GM23338 (cell line): Measurements from ENCODE around the gene ASCL2. TPM values are rescaled to one million over a fixed set of nuclear protein-coding genes. Genes with fewer than 3 reads are reported as not detected.

Source experiments
- ATAC-seq: fragments of 200-7000 bp; cut with Tn5 transposase; 3 replicates; pipeline ENCODE4 v1.9.1; 2020
- DNase-seq: peaks from one replicate; pipeline ENCODE4 v3.0.0-alpha.2; 2015; ENCODE audit warnings: low spot score
- H2AFZ ChIP-seq: fragments of 200-600 bp; sonication (generic); 2 replicates; pipeline ENCODE4 v1.8.0; 2016; ENCODE audit warnings: antibody characterized with exemption, mild to moderate bottlenecking, moderate library complexity
- H3F3A ChIP-seq: fragments of 200-600 bp; sonication (generic); replicated peaks from 2 replicates; pipeline ENCODE4 v1.8.0; 2017; ENCODE audit warnings: antibody characterized with exemption, mixed run types, low read depth
- H3K27ac ChIP-seq: fragments of 200-600 bp; sonication (generic); 2 replicates; pipeline ENCODE4 v1.6.1; 2016; ENCODE audit warnings: low read depth
- H3K27me3 ChIP-seq: fragments of 200-600 bp; sonication (generic); 2 replicates; pipeline ENCODE4 v1.8.0; 2016; ENCODE audit warnings: mild to moderate bottlenecking, mixed run types, moderate library complexity; ENCODE audit not compliant: insufficient read depth
- H3K36me3 ChIP-seq: fragments of 200-600 bp; sonication (generic); 2 replicates; pipeline ENCODE4 v1.8.0; 2016; ENCODE audit warnings: mild to moderate bottlenecking; ENCODE audit not compliant: insufficient read depth
- H3K4me1 ChIP-seq: fragments of 200-600 bp; sonication (generic); 2 replicates; pipeline ENCODE4 v1.8.0; 2016; ENCODE audit warnings: mild to moderate bottlenecking, moderate library complexity; ENCODE audit not compliant: insufficient read depth
- H3K4me2 ChIP-seq: fragments of 200-600 bp; sonication (generic); 2 replicates; pipeline ENCODE4 v1.7.1; 2017; ENCODE audit warnings: mixed run types
- H3K4me3 ChIP-seq: fragments of 200-600 bp; sonication (generic); 2 replicates; pipeline ENCODE4 v1.6.1; 2016; ENCODE audit warnings: mixed run types
- H3K79me2 ChIP-seq: fragments of 200-600 bp; sonication (generic); replicated peaks from 2 replicates; pipeline ENCODE4 v1.8.0; 2017; ENCODE audit warnings: mild to moderate bottlenecking; ENCODE audit not compliant: insufficient read depth
- H3K9me2 ChIP-seq: fragments of 200-600 bp; sonication (generic); 2 replicates; pipeline ENCODE4 v1.8.0; 2017; ENCODE audit not compliant: insufficient read depth
- H4K20me1 ChIP-seq: fragments of 200-600 bp; sonication (generic); replicated peaks from 2 replicates; pipeline ENCODE4 v1.8.0; 2017; ENCODE audit warnings: mild to moderate bottlenecking; ENCODE audit not compliant: insufficient read depth
- H3K27ac Mint-ChIP-seq: 2 replicates; pipeline ENCODE4 v1.8.0; 2020; ENCODE audit warnings: inconsistent platforms, mild to moderate bottlenecking, moderate library complexity, mixed read lengths
- H3K27me3 Mint-ChIP-seq: 3 replicates; pipeline ENCODE4 v1.8.0; 2022; ENCODE audit warnings: low read depth, mild to moderate bottlenecking, moderate library complexity, mixed read lengths, inconsistent platforms; ENCODE audit not compliant: insufficient read depth, poor library complexity
- H3K36me3 Mint-ChIP-seq: 3 replicates; pipeline ENCODE4 v1.8.0; 2021; ENCODE audit warnings: low read depth, mild to moderate bottlenecking, inconsistent platforms, moderate library complexity, mixed read lengths
- H3K4me1 Mint-ChIP-seq: 3 replicates; pipeline ENCODE4 v1.8.0; 2020; ENCODE audit warnings: mild to moderate bottlenecking, inconsistent platforms, mixed read lengths
- H3K4me3 Mint-ChIP-seq: 3 replicates; pipeline ENCODE4 v1.8.0; 2021; ENCODE audit warnings: moderate library complexity, mild to moderate bottlenecking, inconsistent platforms, mixed read lengths
- H3K9me3 Mint-ChIP-seq: 3 replicates; pipeline ENCODE4 v1.8.0; 2020; ENCODE audit warnings: moderate library complexity, mild to moderate bottlenecking, inconsistent platforms, mixed read lengths
- CREB1 ChIP-seq: fragments of 250-450 bp; sonication (Bioruptor Pico); IDR thresholded peaks from 2 replicates; pipeline ENCODE4 v1.5.0; 2020; ENCODE audit warnings: low read depth, mild to moderate bottlenecking, moderate library complexity
- EZH2phosphoT487 ChIP-seq: fragments of 200-600 bp; sonication (generic); IDR thresholded peaks from one replicate; pipeline ENCODE4 v1.8.1; 2018; ENCODE audit warnings: antibody characterized with exemption; ENCODE audit not compliant: unreplicated experiment
- JUNB ChIP-seq: IDR thresholded peaks from one replicate; pipeline ENCODE4 v1.6.1; 2016; ENCODE audit warnings: antibody characterized with exemption; ENCODE audit not compliant: unreplicated experiment
- NANOG ChIP-seq: IDR thresholded peaks from 2 replicates; pipeline ENCODE4 v1.6.1; 2016; ENCODE audit warnings: antibody characterized with exemption, borderline replicate concordance
- POLR2AphosphoS5 ChIP-seq: IDR thresholded peaks from 2 replicates; pipeline ENCODE4 v1.6.1; 2016; ENCODE audit warnings: antibody characterized with exemption, low read depth
- STAT1 ChIP-seq: IDR thresholded peaks from one replicate; pipeline ENCODE4 v1.6.1; 2016; ENCODE audit warnings: antibody characterized with exemption; ENCODE audit not compliant: unreplicated experiment
- ZNF114 ChIP-seq: fragments of 250-450 bp; sonication (Bioruptor Pico); IDR thresholded peaks from 2 replicates; pipeline ENCODE4 v1.5.0; 2020; ENCODE audit warnings: mild to moderate bottlenecking, moderate library complexity
- ZNF331 ChIP-seq: fragments of 250-450 bp; sonication (Bioruptor Pico); IDR thresholded peaks from 2 replicates; pipeline ENCODE4 v1.5.0; 2020; ENCODE audit warnings: low read depth, mild to moderate bottlenecking, moderate library complexity
- polyA plus RNA-seq: library from polyadenylated mRNA; unstranded; fragments of >200 nt; fragmentation: Nextera tagmentation; extraction: Ambion mirVana; gene quantifications from 2 replicates; pipeline ENCODE4 v1.2.1, GENCODE V29; 2016
- total RNA-seq: library from RNA; depleted of rRNA; stranded (reverse); fragments of >200 nt; shearing (Covaris generic); gene quantifications from 2 replicates; pipeline ENCODE4 v1.2.3, GENCODE V29; 2014
- TF ChIP-seq, protein P1 (sequence below): IDR thresholded peaks from 2 replicates; pipeline ENCODE4 v1.6.1; 2016; ENCODE audit warnings: antibody characterized with exemption
- TF ChIP-seq, protein P2 (sequence below): IDR thresholded peaks from one replicate; pipeline ENCODE4 v1.6.1; 2018; ENCODE audit warnings: antibody characterized with exemption; ENCODE audit not compliant: unreplicated experiment

ASCL2 gene
- total and polyA plus RNA-seq, 2 experiments from 2014 or later, result 0.57 to 1.6 TPM

DNA sequence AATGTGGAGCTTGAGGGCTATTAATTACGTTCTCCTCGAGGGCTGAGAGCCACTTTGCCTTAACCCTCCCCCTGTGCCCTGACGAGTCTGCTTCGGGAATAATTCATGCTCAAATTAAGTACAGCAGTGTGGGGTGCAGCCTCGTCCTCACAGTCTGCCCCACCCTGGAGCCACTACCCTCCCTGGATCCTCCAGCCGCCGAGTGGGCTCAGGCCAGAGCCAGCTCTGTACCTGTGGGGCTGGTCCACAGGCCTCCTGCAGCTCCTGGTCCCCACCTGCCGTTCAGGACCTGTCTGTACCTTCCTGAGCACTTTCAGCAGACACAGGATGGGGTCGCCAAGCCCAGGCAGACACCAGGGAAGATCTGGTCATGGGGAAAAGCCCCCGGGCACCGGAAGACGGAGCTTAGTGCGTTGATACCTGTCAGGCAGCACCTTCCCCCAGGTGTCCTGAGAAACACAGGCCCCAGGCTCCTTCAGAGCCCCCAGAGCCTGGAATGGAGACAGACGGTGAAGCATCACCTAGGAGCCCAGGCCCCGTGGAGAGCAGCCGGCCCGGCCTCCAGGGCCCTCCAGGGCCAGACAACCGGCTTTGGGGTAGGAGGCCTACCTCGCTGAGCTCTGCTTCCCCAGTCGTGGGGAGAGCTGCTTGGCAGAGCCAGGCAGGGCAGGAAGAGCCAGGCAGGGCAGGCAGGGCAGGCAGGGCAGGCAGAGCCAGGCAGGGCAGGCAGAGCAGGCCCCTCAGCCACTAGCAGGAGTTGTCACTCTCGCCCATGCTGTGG is 41.2 kb upstream of the ASCL2 start:
- no peak overlapping the region for H3K27ac ChIP-seq
- no peaks in the 10 kb centered on the region for H3K27me3 ChIP-seq
- Mint-ChIP-seq H3K4me3 (no peak overlapping the region), H3K4me1 (0 out of 3 replicates have a peak, but pooled peaks cover 2% of the 10 kb centered on the region), H3K9me3 (no peaks in the 10 kb centered on the region), H3K36me3 (no peaks in the 10 kb centered on the region), H3K27ac (no peak overlapping the region), H3K27me3 (peaks cover 10% of the 10 kb centered on the region)
- no peak for TF ChIP-seq NANOG
- no peaks in the 10 kb centered on the region for H3K9me2 ChIP-seq
- no peak overlapping the region for H3K4me3 ChIP-seq
- no peaks in the 10 kb centered on the region for H3F3A ChIP-seq
- H3K4me2 ChIP-seq, result no peak overlapping the region
- no peaks in the 10 kb centered on the region for H3K79me2 ChIP-seq
- DNase-seq (no peak), ATAC-seq (no peak)
- no peak overlapping the region for H2AFZ ChIP-seq
- H3K36me3 ChIP-seq, result no peaks in the 10 kb centered on the region
- H4K20me1 ChIP-seq, result no peaks in the 10 kb centered on the region
- H3K4me1 ChIP-seq, result no peaks in the 10 kb centered on the region

DNA sequence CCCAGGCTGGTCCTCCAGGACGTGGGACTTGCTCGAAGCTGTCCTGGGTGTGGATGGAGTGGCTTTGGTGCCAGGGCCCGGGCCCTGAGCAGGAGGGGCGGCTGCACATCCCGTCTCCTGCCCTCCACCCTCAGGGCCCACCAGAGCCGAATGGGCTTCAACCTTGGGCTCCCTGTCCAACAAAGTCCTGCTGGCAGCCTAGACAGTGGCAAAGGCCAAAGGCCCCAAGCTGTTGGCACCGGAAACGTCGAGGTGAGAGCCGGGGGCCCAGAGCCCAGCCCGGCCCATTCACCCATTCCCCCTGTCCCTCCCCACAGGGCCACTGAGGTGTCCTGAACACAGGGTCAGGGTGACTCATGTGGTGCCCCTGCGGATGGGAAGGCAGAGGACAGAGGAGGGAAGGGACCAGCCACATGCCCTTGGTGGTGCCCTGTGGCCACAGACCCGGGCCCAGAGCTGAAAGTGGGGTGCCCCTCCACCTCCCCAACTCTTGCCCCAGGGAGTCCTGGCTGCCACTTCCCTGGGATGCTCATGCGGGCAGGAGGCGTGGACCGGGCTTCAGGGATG is 40.5 kb upstream of the ASCL2 start:
- Histone ChIP-seq H2AFZ (no peak overlapping the region), H3K4me3 (no peak overlapping the region), H3K79me2 (no peaks in the 10 kb centered on the region), H3K27me3 (no peaks in the 10 kb centered on the region), H3K9me2 (no peaks in the 10 kb centered on the region), H4K20me1 (no peaks in the 10 kb centered on the region), H3K27ac (no peak overlapping the region), H3K36me3 (no peaks in the 10 kb centered on the region), H3F3A (no peaks in the 10 kb centered on the region), H3K4me2 (no peak overlapping the region), H3K4me1 (no peaks in the 10 kb centered on the region)
- no peak overlapping the region for H3K4me3 Mint-ChIP-seq
- TF ChIP-seq POLR2AphosphoS5, result no peak
- no peak for TF ChIP-seq CREB1
- TF ChIP-seq, protein P1, sequence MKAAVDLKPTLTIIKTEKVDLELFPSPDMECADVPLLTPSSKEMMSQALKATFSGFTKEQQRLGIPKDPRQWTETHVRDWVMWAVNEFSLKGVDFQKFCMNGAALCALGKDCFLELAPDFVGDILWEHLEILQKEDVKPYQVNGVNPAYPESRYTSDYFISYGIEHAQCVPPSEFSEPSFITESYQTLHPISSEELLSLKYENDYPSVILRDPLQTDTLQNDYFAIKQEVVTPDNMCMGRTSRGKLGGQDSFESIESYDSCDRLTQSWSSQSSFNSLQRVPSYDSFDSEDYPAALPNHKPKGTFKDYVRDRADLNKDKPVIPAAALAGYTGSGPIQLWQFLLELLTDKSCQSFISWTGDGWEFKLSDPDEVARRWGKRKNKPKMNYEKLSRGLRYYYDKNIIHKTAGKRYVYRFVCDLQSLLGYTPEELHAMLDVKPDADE, result no peak
- no peak for TF ChIP-seq ZNF114 (CRISPR knock-in tag)
- no peak for TF ChIP-seq ZNF331 (CRISPR knock-in tag)
- no peak for TF ChIP-seq EZH2phosphoT487
- no peak for TF ChIP-seq STAT1
- TF ChIP-seq NANOG, result no peak
- TF ChIP-seq, protein P2, sequence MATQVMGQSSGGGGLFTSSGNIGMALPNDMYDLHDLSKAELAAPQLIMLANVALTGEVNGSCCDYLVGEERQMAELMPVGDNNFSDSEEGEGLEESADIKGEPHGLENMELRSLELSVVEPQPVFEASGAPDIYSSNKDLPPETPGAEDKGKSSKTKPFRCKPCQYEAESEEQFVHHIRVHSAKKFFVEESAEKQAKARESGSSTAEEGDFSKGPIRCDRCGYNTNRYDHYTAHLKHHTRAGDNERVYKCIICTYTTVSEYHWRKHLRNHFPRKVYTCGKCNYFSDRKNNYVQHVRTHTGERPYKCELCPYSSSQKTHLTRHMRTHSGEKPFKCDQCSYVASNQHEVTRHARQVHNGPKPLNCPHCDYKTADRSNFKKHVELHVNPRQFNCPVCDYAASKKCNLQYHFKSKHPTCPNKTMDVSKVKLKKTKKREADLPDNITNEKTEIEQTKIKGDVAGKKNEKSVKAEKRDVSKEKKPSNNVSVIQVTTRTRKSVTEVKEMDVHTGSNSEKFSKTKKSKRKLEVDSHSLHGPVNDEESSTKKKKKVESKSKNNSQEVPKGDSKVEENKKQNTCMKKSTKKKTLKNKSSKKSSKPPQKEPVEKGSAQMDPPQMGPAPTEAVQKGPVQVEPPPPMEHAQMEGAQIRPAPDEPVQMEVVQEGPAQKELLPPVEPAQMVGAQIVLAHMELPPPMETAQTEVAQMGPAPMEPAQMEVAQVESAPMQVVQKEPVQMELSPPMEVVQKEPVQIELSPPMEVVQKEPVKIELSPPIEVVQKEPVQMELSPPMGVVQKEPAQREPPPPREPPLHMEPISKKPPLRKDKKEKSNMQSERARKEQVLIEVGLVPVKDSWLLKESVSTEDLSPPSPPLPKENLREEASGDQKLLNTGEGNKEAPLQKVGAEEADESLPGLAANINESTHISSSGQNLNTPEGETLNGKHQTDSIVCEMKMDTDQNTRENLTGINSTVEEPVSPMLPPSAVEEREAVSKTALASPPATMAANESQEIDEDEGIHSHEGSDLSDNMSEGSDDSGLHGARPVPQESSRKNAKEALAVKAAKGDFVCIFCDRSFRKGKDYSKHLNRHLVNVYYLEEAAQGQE, result no peak
- no peak for TF ChIP-seq JUNB
- DNase-seq (no peak), ATAC-seq (no peak)
- H3K9me3 Mint-ChIP-seq, result no peaks in the 10 kb centered on the region
- H3K27me3 Mint-ChIP-seq, result peaks cover 10% of the 10 kb centered on the region
- H3K27ac Mint-ChIP-seq, result no peak overlapping the region
- H3K36me3 Mint-ChIP-seq, result no peaks in the 10 kb centered on the region
- peaks cover 6% of the 10 kb centered on the region for H3K4me1 Mint-ChIP-seq
